Activated T-cell treated with anti-CD3 and anti-CD28 coated beads for 1 hour (primary cell): ENCODE measurements around the gene TEKT3.

Source experiments
- DNase-seq: peaks from one replicate; pipeline ENCODE4 v3.0.0-alpha.2; 2020; ENCODE audit warnings: low read depth

TEKT3 gene

DNA sequence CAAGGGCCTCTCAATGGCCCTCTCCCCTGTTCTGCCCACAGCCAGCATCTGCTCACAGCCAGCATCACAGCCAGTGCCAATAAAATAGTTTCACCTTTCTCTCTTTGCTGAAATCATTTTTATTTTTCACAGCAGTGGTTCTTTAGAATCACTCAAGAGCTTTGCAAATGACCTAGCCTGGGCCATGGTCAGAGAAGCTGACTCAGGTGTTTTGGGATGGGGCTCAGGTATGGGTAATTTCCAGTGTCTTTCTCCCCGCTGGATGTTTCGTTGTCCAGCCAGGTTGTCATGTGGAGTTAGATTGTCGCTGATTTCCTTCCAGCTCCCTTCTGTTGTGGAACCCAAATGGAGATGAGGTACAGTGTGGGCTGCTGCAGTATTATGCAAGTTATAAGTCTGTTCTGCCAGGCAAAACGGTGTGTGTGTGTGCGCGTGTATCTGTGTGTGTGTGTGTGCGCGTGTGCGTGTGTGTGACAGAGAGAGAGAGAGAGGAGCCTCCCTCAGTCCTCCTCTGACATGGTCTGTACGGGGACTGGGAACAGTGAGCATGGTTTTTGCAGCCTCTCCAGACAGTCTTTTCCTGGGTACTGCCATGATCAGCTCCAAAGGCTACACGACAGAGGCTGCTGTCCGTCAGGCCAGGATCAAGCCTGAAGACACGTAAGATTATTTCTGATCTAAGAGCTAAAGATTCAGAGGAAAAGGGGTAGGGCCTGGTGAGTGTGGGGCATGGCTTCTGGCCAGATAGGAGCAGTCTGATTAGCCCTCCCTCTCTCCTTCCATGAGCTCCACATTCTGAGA, 74.9 kb downstream of the TEKT3 start:
- no peak for DNase-seq

DNA sequence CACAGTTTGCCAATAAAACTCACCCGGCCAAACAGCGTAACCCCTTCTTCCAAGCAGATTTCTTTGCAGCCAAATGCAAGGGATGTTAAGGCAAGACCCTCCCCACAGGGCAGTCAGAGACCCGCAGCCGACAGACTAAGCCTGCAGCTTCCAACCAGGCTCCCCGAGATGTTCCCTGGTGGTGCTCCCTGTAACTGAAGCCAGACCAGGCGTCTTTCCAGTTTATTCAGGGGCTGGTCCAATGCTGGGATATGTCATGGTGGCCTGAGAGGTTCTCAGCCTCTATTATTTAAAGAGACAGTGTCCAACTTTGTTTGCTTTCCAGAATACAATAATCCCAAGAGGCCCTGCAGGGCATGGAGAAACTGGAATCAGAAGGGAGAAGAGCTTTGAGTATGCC, 76.3 kb downstream of the TEKT3 start, which contains the start of gene PMP22:
TSS of gene PMP22 (minus strand) at position 196 of the 400 bp plus-strand sequence. CDS start 4,599 bp downstream, outside the sequence.
- DNase-seq: no peak

GRCh38 chr17:15264542-15264941, 76.9 kb downstream of the TEKT3 start:
- DNase-seq: no peak

- no peak for DNase-seq
Observed at GRCh38 chr17:15263680-15264079, 77.7 kb downstream of the TEKT3 start.

- no peak for DNase-seq
Observed at GRCh38 chr17:15263206-15263579, 78.2 kb downstream of the TEKT3 start.

DNA sequence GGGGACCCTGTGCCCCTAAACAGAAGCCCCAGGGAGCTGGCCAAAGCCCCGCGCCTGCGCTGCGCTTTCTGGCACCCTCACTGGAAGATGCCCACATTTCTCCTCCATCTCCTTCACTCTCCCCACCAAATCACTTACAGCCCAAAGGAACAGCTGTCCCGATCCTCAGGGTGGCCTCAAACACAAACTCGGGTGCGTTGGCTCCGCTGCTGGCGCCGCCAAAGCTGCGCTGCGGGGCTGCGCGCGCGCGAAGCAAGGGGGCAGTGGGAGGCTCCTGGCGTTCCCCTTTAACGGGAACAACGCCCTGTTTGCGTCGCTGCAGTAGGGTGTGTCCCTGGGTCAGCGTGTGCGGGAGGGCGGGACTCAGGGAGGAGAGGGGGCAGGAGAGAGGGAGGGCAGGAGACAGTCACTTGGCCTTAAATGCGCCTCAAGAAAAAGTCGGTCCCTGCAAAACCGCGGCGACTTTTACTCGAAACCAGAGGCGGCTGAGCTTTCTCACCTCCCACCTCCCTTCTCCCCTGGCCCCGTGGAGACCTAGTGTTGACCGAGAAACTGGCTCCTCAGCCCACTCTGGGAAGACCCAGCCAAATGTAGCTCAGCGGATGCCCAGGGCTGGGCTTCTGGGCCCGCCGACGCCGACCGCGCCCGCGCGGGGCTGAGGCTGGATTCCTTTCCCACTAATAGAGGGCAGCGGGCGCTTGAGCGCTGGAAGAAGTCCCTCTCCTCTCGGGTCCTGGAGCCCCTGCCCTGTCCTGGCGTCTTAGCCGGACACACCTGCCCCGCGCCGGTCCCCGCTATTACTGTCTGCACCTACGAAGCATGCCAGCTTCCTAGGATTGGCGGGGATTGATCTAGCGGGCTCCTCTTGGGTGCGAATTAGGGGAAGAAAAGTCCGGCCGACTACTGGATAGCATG, 78.8 kb downstream of the TEKT3 start:
- no peak for DNase-seq

- no peak for DNase-seq
Observed at GRCh38 chr17:15261802-15262290, 79.6 kb downstream of the TEKT3 start.

GRCh38 chr17:15261258-15261801, 80.1 kb downstream of the TEKT3 start:
- no peak for DNase-seq

DNA sequence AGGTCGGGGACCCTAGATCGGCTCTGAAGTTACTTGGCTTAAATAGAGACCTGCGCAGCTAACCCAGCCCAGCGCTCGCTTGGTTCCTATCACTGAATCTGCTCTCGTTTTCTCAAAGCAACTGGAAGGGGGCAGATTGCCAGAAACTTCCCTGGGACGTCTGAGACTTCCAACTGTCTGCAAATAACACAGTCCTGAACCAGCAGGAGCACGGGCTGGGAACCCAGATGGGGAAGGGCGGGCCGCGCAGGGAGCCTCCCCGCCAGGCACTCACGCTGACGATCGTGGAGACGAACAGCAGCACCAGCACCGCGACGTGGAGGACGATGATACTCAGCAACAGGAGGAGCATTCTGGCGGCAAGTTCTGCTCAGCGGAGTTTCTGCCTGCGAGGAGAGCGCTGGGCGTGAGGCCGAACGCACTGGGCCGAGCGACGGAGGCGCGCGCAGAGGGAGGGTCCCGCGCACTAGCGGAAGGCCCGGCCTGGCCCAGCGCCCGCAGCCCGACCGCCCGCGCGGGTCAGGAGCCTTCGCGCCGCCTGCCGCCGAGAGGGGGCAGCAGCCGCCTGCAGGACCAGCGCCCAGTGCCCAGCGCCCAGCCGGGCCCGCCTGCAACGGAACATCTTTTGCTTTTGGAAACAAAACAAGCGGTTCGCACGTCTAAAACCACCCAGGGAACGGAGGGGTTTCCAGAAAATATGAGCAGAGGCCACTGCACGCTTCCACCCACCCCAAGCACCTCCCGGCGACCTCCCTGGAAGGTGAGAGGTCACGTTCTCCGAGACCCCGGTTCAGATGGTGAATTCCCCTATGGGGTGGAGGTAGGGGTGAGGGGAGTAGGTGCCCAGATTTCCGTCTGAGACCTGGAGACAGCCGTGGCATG, 80.8 kb downstream of the TEKT3 start:
- no peak for DNase-seq

- DNase-seq: no peak
Observed at GRCh38 chr17:15257796-15258512, 83.4 kb downstream of the TEKT3 start.

GRCh38 chr17:15257258-15257788, 84.1 kb downstream of the TEKT3 start:
- peak; percentile 19 for DNase-seq

DNA sequence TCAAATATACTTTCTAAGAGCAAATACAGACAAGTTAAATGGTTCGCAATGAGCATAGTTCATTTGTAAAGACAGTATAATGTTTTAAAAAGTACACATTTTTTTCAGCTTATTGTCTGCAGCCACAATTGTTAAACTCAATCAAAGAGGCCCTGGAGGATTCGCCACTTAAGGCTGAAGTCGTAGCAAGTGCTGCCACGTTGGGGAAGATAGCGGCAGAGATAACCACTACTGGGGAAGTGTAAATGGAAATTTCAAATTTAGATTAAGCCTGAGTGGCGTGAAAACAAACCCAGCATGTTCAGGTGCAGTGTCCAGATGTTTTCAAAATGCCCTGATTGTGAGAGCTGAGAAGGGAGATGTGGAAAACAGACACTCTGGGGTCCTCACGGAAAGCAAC, 84.7 kb downstream of the TEKT3 start:
- DNase-seq: no peak

DNA sequence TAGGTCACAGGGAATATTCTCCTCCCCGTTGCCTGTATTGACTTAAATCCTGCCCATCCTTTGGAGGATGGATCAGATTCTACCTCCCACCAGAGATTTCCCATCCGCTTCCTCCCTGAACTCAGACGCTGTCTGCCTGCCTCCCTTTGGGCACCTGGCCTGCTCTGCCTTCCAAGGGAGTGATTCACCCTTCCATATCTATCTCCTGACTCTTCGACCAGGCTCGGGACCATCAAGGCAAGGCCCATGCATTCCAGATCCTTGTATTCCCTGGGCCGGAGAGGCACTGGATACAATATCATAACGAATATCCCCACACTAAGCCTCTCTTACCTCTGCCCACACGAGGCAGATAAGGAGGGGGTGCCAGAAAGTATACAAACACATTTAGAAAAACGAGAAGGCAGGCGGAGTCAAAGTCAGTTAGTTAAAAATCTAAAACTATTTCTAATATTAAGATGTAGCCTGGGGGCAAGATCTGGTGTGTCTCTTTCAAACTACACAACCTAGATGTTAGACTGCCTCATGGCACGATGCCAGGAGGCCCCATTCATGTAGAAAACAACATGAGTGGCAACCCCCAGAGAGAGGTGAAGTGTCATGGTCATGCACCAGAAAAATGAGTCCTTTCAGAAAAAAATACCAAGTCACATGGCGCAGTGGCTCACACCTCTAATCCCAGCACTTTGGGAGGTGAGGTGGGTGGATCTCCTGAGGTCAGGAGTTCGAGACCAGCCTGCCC, 85.5 kb downstream of the TEKT3 start:
- no peak for DNase-seq
